H9 (cell line): Measurements from ENCODE around the gene DHDH. TPM values are rescaled to one million over a fixed set of nuclear protein-coding genes. Genes with fewer than 3 reads are reported as not detected.
"Not testable (repeated sequence)": the region's sequence is repeated elsewhere in the genome, so short reads cannot be mapped to it uniquely, and the experiment has no call there.

Experiments
- DNase-seq: peaks from one replicate; pipeline ENCODE4 v3.0.0-alpha.2; 2017
- H2AFZ ChIP-seq: one replicate; pipeline ENCODE4 v1.6.1; 2013; ENCODE audit warnings: mild to moderate bottlenecking, low read length, control low read depth, moderate library complexity
- H2AK5ac ChIP-seq: 2 replicates; pipeline ENCODE4 v1.6.1; 2013; ENCODE audit warnings: low read length, control low read depth, mixed read lengths; ENCODE audit not compliant: insufficient read length
- H2BK120ac ChIP-seq: one replicate; pipeline ENCODE4 v1.6.1; 2013; ENCODE audit warnings: low read depth, mild to moderate bottlenecking, low read length, control low read depth, inconsistent platforms; ENCODE audit not compliant: poor library complexity, severe bottlenecking
- H2BK12ac ChIP-seq: 2 replicates; pipeline ENCODE4 v1.6.1; 2013; ENCODE audit warnings: low read length, control low read depth, mixed read lengths, low read depth; ENCODE audit not compliant: insufficient read length
- H2BK15ac ChIP-seq: 2 replicates; pipeline ENCODE4 v1.6.1; 2013; ENCODE audit warnings: low read depth, low read length, control low read depth
- H2BK20ac ChIP-seq: one replicate; pipeline ENCODE4 v1.6.1; 2013; ENCODE audit warnings: low read depth, mild to moderate bottlenecking, low read length, control low read depth, inconsistent platforms; ENCODE audit not compliant: poor library complexity, severe bottlenecking
- H2BK5ac ChIP-seq: 2 replicates; pipeline ENCODE4 v1.6.1; 2013; ENCODE audit warnings: low read length, control low read depth, mixed read lengths; ENCODE audit not compliant: insufficient read length
- H3K14ac ChIP-seq: 2 replicates; pipeline ENCODE4 v1.6.1; 2013; ENCODE audit warnings: low read length, control low read depth; ENCODE audit not compliant: insufficient read depth
- H3K18ac ChIP-seq: 2 replicates; pipeline ENCODE4 v1.6.1; 2013; ENCODE audit warnings: low read depth, mild to moderate bottlenecking, mixed read lengths, low read length, control low read depth; ENCODE audit not compliant: insufficient read length
- H3K23ac ChIP-seq: 2 replicates; pipeline ENCODE4 v1.6.1; 2013; ENCODE audit warnings: low read length, control low read depth, mixed read lengths, low read depth; ENCODE audit not compliant: insufficient read length
- H3K23me2 ChIP-seq: 2 replicates; pipeline ENCODE4 v1.6.1; 2013; ENCODE audit warnings: low read depth, mild to moderate bottlenecking, mixed read lengths, low read length, control low read depth; ENCODE audit not compliant: insufficient read length, poor library complexity, severe bottlenecking
- H3K27ac ChIP-seq: 2 replicates; pipeline ENCODE4 v1.5.1; 2013; ENCODE audit warnings: low read length, control low read depth, mixed read lengths, low read depth; ENCODE audit not compliant: insufficient read length
- H3K27me3 ChIP-seq: 2 replicates; pipeline ENCODE4 v1.6.1; 2013; ENCODE audit warnings: low read length, control low read depth, inconsistent platforms; ENCODE audit not compliant: insufficient read depth
- H3K4ac ChIP-seq: 2 replicates; pipeline ENCODE4 v1.6.1; 2013; ENCODE audit warnings: low read depth, mild to moderate bottlenecking, control low read depth, inconsistent platforms, low read length, moderate library complexity
- H3K4me1 ChIP-seq: 2 replicates; pipeline ENCODE4 v1.6.1; 2013; ENCODE audit warnings: low read length, control low read depth, inconsistent platforms; ENCODE audit not compliant: insufficient read depth
- H3K4me2 ChIP-seq: 2 replicates; pipeline ENCODE4 v1.6.1; 2013; ENCODE audit warnings: low read length, control low read depth, mixed read lengths; ENCODE audit not compliant: insufficient read length, insufficient read depth
- H3K56ac ChIP-seq: 2 replicates; pipeline ENCODE4 v1.6.1; 2013; ENCODE audit warnings: low read depth, mild to moderate bottlenecking, mixed read lengths, low read length, control low read depth; ENCODE audit not compliant: insufficient read length
- H3K79me1 ChIP-seq: 2 replicates; pipeline ENCODE4 v1.6.1; 2013; ENCODE audit warnings: low read depth, mild to moderate bottlenecking, moderate library complexity, low read length, control low read depth, inconsistent platforms; ENCODE audit not compliant: insufficient read depth, poor library complexity, severe bottlenecking
- H3K79me2 ChIP-seq: 2 replicates; pipeline ENCODE4 v1.6.1; 2013; ENCODE audit warnings: low read length, control low read depth, inconsistent platforms; ENCODE audit not compliant: insufficient read depth
- H3K9ac ChIP-seq: 2 replicates; pipeline ENCODE4 v1.6.1; 2013; ENCODE audit warnings: low read length, control low read depth, mixed read lengths; ENCODE audit not compliant: insufficient read length; ENCODE audit errors: extremely low read depth
- H3K9me3 ChIP-seq: one replicate; pipeline ENCODE4 v1.6.1; 2013; ENCODE audit warnings: low read depth, low read length, inconsistent platforms; ENCODE audit not compliant: control insufficient read depth
- H3T11ph ChIP-seq: one replicate; pipeline ENCODE4 v1.6.1; 2013; ENCODE audit warnings: mild to moderate bottlenecking, low read length, control low read depth, inconsistent platforms
- H4K20me1 ChIP-seq: one replicate; pipeline ENCODE4 v1.6.1; 2013; ENCODE audit not compliant: control insufficient read depth, insufficient read length, insufficient read depth
- H4K5ac ChIP-seq: 2 replicates; pipeline ENCODE4 v1.6.1; 2013; ENCODE audit warnings: low read depth, mild to moderate bottlenecking, mixed read lengths, low read length, control low read depth; ENCODE audit not compliant: insufficient read length
- H4K8ac ChIP-seq: replicated peaks from 2 replicates; pipeline ENCODE4 v1.6.1; 2013; ENCODE audit warnings: low read length, control low read depth, mixed read lengths, low read depth; ENCODE audit not compliant: insufficient read length
- H4K91ac ChIP-seq: 2 replicates; pipeline ENCODE4 v1.6.1; 2013; ENCODE audit warnings: low read depth, mild to moderate bottlenecking, moderate library complexity, mixed read lengths, low read length, control low read depth; ENCODE audit not compliant: insufficient read length
- H3K27ac Mint-ChIP-seq, 3 experiments: 2 replicates in 2 of 3; 3 replicates in 1 of 3; pipeline ENCODE4 v1.8.0; 2020 to 2021; ENCODE audit warnings: mixed read lengths in 3 of 3, mild to moderate bottlenecking in 1 of 3, moderate library complexity in 1 of 3
- H3K27me3 Mint-ChIP-seq: 2 replicates; pipeline ENCODE4 v1.8.0; 2021; ENCODE audit warnings: low read depth, mild to moderate bottlenecking, moderate library complexity, mixed read lengths
- H3K36me3 Mint-ChIP-seq, 3 experiments: 2 replicates in 2 of 3; 3 replicates in 1 of 3; pipeline ENCODE4 v1.8.0; 2020 to 2021; ENCODE audit warnings: low read depth in 3 of 3, mixed read lengths in 3 of 3; ENCODE audit not compliant: insufficient read depth in 1 of 3
- H3K4me1 Mint-ChIP-seq, 2 experiments: 2 replicates each; pipeline ENCODE4 v1.8.0; 2020; ENCODE audit warnings: mixed read lengths in 2 of 2
- H3K4me3 Mint-ChIP-seq, 2 experiments: 2 replicates in 1 of 2; 3 replicates in 1 of 2; pipeline ENCODE4 v1.8.0; 2020 to 2021; ENCODE audit warnings: mild to moderate bottlenecking in 2 of 2, mixed read lengths in 2 of 2, moderate library complexity in 1 of 2
- H3K9me3 Mint-ChIP-seq, 2 experiments: 2 replicates in 1 of 2; 3 replicates in 1 of 2; pipeline ENCODE4 v1.8.0; 2020; ENCODE audit warnings: mild to moderate bottlenecking in 2 of 2, mixed read lengths in 2 of 2, moderate library complexity in 1 of 2
- WGBS: extraction: QIAGEN DNeasy Blood & Tissue Kit; methylation state at CpG from one replicate; pipeline ENCODE4 v1.1.7; 2013; ENCODE audit warnings: missing lambda C conversion rate, low lambda C conversion rate, mixed read lengths; ENCODE audit not compliant: insufficient read length; ENCODE audit errors: extremely low coverage; 5-methylcytosine and 5-hydroxymethylcytosine counted together
- total RNA-seq: library from RNA; stranded (reverse); gene quantifications from 2 replicates; pipeline ENCODE4 v1.2.1, GENCODE V29; 2021
- TF ChIP-seq, protein P1 (sequence below): fragments of 200-600 bp; sonication (generic); conservative IDR thresholded peaks from 3 replicates; pipeline ENCODE4 v1.8.0; 2021; ENCODE audit warnings: antibody characterized with exemption, mild to moderate bottlenecking

The DHDH gene
- total RNA-seq, 1 experiment from 2014 or later: 2.0 TPM

GRCh38 chr19:48897181-48897580 is 36.3 kb upstream of the DHDH start:
- H3K4me1 Mint-ChIP-seq: peaks cover 8 to 38% of the 10 kb centered on the region in 2 experiments
- TF ChIP-seq, protein P1, sequence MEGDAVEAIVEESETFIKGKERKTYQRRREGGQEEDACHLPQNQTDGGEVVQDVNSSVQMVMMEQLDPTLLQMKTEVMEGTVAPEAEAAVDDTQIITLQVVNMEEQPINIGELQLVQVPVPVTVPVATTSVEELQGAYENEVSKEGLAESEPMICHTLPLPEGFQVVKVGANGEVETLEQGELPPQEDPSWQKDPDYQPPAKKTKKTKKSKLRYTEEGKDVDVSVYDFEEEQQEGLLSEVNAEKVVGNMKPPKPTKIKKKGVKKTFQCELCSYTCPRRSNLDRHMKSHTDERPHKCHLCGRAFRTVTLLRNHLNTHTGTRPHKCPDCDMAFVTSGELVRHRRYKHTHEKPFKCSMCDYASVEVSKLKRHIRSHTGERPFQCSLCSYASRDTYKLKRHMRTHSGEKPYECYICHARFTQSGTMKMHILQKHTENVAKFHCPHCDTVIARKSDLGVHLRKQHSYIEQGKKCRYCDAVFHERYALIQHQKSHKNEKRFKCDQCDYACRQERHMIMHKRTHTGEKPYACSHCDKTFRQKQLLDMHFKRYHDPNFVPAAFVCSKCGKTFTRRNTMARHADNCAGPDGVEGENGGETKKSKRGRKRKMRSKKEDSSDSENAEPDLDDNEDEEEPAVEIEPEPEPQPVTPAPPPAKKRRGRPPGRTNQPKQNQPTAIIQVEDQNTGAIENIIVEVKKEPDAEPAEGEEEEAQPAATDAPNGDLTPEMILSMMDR: no peak
- no peak for DNase-seq
- no peak overlapping the region for H2BK12ac ChIP-seq
- H2BK20ac ChIP-seq: no peak overlapping the region
- no peaks in the 10 kb centered on the region for H3K79me2 ChIP-seq
- H2AK5ac ChIP-seq: no peak overlapping the region
- H3K9me3 ChIP-seq: no peaks in the 10 kb centered on the region
- H3K23ac ChIP-seq: no peak overlapping the region
- no peak overlapping the region for H2BK15ac ChIP-seq
- no peak overlapping the region for H2BK120ac ChIP-seq
- no peak overlapping the region for H3T11ph ChIP-seq
- no peak overlapping the region for H3K4me2 ChIP-seq
- no peak overlapping the region for H3K9ac ChIP-seq
- H3K27me3 Mint-ChIP-seq: peaks cover 1% of the 10 kb centered on the region; the same call in 1 of the 2 replicates
- no peak overlapping the region for H4K5ac ChIP-seq
- no peak overlapping the region for H3K18ac ChIP-seq
- no peaks in the 10 kb centered on the region for H3K4me1 ChIP-seq
- H3K27ac ChIP-seq: no peak overlapping the region
- no peaks in the 10 kb centered on the region for H3K27me3 ChIP-seq
- H3K79me1 ChIP-seq: no peaks in the 10 kb centered on the region
- no peak overlapping the region for H4K91ac ChIP-seq
- H3K56ac ChIP-seq: no peak overlapping the region
- no peak overlapping the region for H4K8ac ChIP-seq
- peak overlapping the region in 1 of 2 experiments; percentile 77; a peak in 1 of 5 replicates for H3K4me3 Mint-ChIP-seq
- H4K20me1 ChIP-seq: no peaks in the 10 kb centered on the region
- H3K14ac ChIP-seq: no peak overlapping the region
- WGBS: no CpG with 5 or more reads among the region's 5 CpGs
- H2BK5ac ChIP-seq: no peak overlapping the region
- peaks cover 1 to 8% (median 3%) of the 10 kb centered on the region in 3 experiments; a peak in 5 of 7 replicates for H3K36me3 Mint-ChIP-seq
- H3K23me2 ChIP-seq: peaks cover 15% of the 10 kb centered on the region
- no peak overlapping the region for H3K4ac ChIP-seq
- H2AFZ ChIP-seq: no peak overlapping the region
- H3K27ac Mint-ChIP-seq: peak overlapping the region in 2 of 3 experiments; percentile 48 to 55; a peak in 3 of 7 replicates
- no peaks in the 10 kb centered on the region for H3K9me3 Mint-ChIP-seq

- peaks cover 1 to 23% (median 14%) of the 10 kb centered on the region in 3 experiments; a peak in 6 of 7 replicates for H3K36me3 Mint-ChIP-seq
Measured at GRCh38 chr19:48899386-48899749, 34.1 kb upstream of the DHDH start.

More at GRCh38 chr19:48899386-48899749, 34.1 kb upstream of the DHDH start:
- not testable (repeated sequence) for H4K20me1 ChIP-seq, H4K5ac ChIP-seq, H3T11ph ChIP-seq, H3K9me3 ChIP-seq, H4K91ac ChIP-seq, H3K9me3 Mint-ChIP-seq, H3K27ac ChIP-seq, H3K4me1 ChIP-seq, H4K8ac ChIP-seq, H3K27me3 ChIP-seq, H2BK5ac ChIP-seq, H2AK5ac ChIP-seq, H2BK12ac ChIP-seq, H2BK120ac ChIP-seq, H3K9ac ChIP-seq, H3K27me3 Mint-ChIP-seq, H3K56ac ChIP-seq, H3K4ac ChIP-seq, H2AFZ ChIP-seq, H3K18ac ChIP-seq, H3K23ac ChIP-seq, H3K14ac ChIP-seq, H3K79me2 ChIP-seq, DNase-seq, H2BK20ac ChIP-seq, H3K79me1 ChIP-seq, H2BK15ac ChIP-seq
- H3K4me2 ChIP-seq: peak overlapping the region; percentile 58
- H3K4me3 Mint-ChIP-seq: peak overlapping the region; percentile 95 to 98
- peaks cover 15% of the 10 kb centered on the region for H3K23me2 ChIP-seq
- peaks cover 8 to 38% of the 10 kb centered on the region in 2 experiments for H3K4me1 Mint-ChIP-seq
- H3K27ac Mint-ChIP-seq: peak overlapping the region in 2 of 3 experiments; percentile 33 to 99; a peak in 4 of 7 replicates
- no CpG with 5 or more reads among the region's 11 CpGs for WGBS
